ENCODE results near the gene LRRC75A.
A peak's percentile ranks its signal among the peaks of the same experiment; 100 is the strongest.
"Not testable (repeated sequence)": the region's sequence is repeated elsewhere in the genome, so short reads cannot be mapped to it uniquely, and the experiment has no call there.

LRRC75A gene

GRCh38 chr17:16446338-16446983, 45.5 kb downstream of the LRRC75A start:
- no peak overlapping the region for H3K9ac ChIP-seq
- peaks cover 99% of the 10 kb centered on the region for H4K20me1 ChIP-seq
- H3K27me3 ChIP-seq, result no peaks in the 10 kb centered on the region
- peak overlapping the region; percentile 30; the same call in 1 of the 2 replicates for H3K4me2 ChIP-seq
- H3K9me3 ChIP-seq, result no peaks in the 10 kb centered on the region
- no peak overlapping the region for H3K27ac ChIP-seq
- peaks cover 66% of the 10 kb centered on the region for H3K4me1 ChIP-seq
- peaks cover 97% of the 10 kb centered on the region for H3K36me3 ChIP-seq
- TF ChIP-seq Cebpa-rat (IDR thresholded peaks at IDR 0.05), result no peak
- H3K4me3 ChIP-seq, result no peak overlapping the region

GRCh38 chr17:16444258-16444886, 47.6 kb downstream of the LRRC75A start:
- Histone ChIP-seq H3K9ac (peak overlapping the region; percentile 98), H3K4me3 (0 out of 2 replicates have a peak overlapping the region, but pooled peaks have one; percentile 14), H3K27ac (peak overlapping the region; percentile 97), H3K4me1 (peaks cover 81% of the 10 kb centered on the region), H3K36me3 (peaks cover 95% of the 10 kb centered on the region), H3K9me3 (no peaks in the 10 kb centered on the region), H3K4me2 (peak overlapping the region; percentile 98), H3K27me3 (no peaks in the 10 kb centered on the region), H4K20me1 (peaks cover 97% of the 10 kb centered on the region)
- no peak for TF ChIP-seq Cebpa-rat (IDR thresholded peaks at IDR 0.05)

GRCh38 chr17:16443511-16444257, 48.3 kb downstream of the LRRC75A start:
- Histone ChIP-seq H3K36me3 (peaks cover 88% of the 10 kb centered on the region), H3K4me3 (peak overlapping the region; percentile 14; the same call in 1 of the 2 replicates), H3K4me2 (peak overlapping the region; percentile 98), H3K27me3 (no peaks in the 10 kb centered on the region), H3K27ac (peak overlapping the region; percentile 97), H3K4me1 (peaks cover 81% of the 10 kb centered on the region), H3K9ac (peak overlapping the region; percentile 98), H4K20me1 (peaks cover 90% of the 10 kb centered on the region), H3K9me3 (no peaks in the 10 kb centered on the region)
- TF ChIP-seq Cebpa-rat (IDR thresholded peaks at IDR 0.05), result no peak

- H3K4me2 ChIP-seq, result peak overlapping the region; percentile 98
- peak overlapping the region; percentile 97 for H3K27ac ChIP-seq
- no peaks in the 10 kb centered on the region for H3K27me3 ChIP-seq
- H3K4me1 ChIP-seq, result peaks cover 85% of the 10 kb centered on the region
- peaks cover 82% of the 10 kb centered on the region for H4K20me1 ChIP-seq
- H3K9me3 ChIP-seq, result no peaks in the 10 kb centered on the region
- peaks cover 80% of the 10 kb centered on the region for H3K36me3 ChIP-seq
- H3K9ac ChIP-seq, result peak overlapping the region; percentile 98; the same call in 1 of the 2 replicates
- TF ChIP-seq Cebpa-rat (IDR thresholded peaks at IDR 0.05), result no peak
- peak overlapping the region; percentile 91 for H3K4me3 ChIP-seq
Observed at GRCh38 chr17:16442594-16443510, 49.1 kb downstream of the LRRC75A start.

GRCh38 chr17:16442141-16442540, 49.9 kb downstream of the LRRC75A start:
- H3K4me1 ChIP-seq, result peaks cover 79% of the 10 kb centered on the region
- peak overlapping the region; percentile 98 for H3K4me2 ChIP-seq
- H3K4me3 ChIP-seq, result peak overlapping the region; percentile 91
- peaks cover 73% of the 10 kb centered on the region for H3K36me3 ChIP-seq
- peak overlapping the region; percentile 98 for H3K9ac ChIP-seq
- H3K27ac ChIP-seq, result peak overlapping the region; percentile 97
- H3K27me3 ChIP-seq, result no peaks in the 10 kb centered on the region
- no peak for TF ChIP-seq Cebpa-rat (IDR thresholded peaks at IDR 0.05)
- H3K9me3 ChIP-seq, result no peaks in the 10 kb centered on the region
- H4K20me1 ChIP-seq, result peaks cover 75% of the 10 kb centered on the region

GRCh38 chr17:16440901-16441629, 50.9 kb downstream of the LRRC75A start:
- H3K36me3 ChIP-seq, result peaks cover 62% of the 10 kb centered on the region
- peak overlapping the region; percentile 98 for H3K4me2 ChIP-seq
- H3K4me1 ChIP-seq, result peaks cover 69% of the 10 kb centered on the region
- no peaks in the 10 kb centered on the region for H3K9me3 ChIP-seq
- H4K20me1 ChIP-seq, result peaks cover 64% of the 10 kb centered on the region
- TF ChIP-seq Cebpa-rat (IDR thresholded peaks at IDR 0.05), result no peak
- H3K4me3 ChIP-seq, result peak overlapping the region; percentile 91
- peak overlapping the region; percentile 98 for H3K9ac ChIP-seq
- no peaks in the 10 kb centered on the region for H3K27me3 ChIP-seq
- peak overlapping the region; percentile 97 for H3K27ac ChIP-seq

GRCh38 chr17:16440354-16440753, 51.6 kb downstream of the LRRC75A start:
- peak overlapping the region; percentile 98 for H3K9ac ChIP-seq
- peaks cover 57% of the 10 kb centered on the region for H4K20me1 ChIP-seq
- H3K4me1 ChIP-seq, result peaks cover 66% of the 10 kb centered on the region
- peak overlapping the region; percentile 98 for H3K4me2 ChIP-seq
- peak overlapping the region; percentile 91 for H3K4me3 ChIP-seq
- H3K9me3 ChIP-seq, H3K27me3 ChIP-seq: not testable (repeated sequence)
- peak overlapping the region; percentile 97 for H3K27ac ChIP-seq
- H3K36me3 ChIP-seq, result peaks cover 55% of the 10 kb centered on the region

GRCh38 chr17:16439811-16440351, 52.1 kb downstream of the LRRC75A start:
- no peaks in the 10 kb centered on the region for H3K27me3 ChIP-seq
- peak overlapping the region; percentile 98 for H3K4me2 ChIP-seq
- H3K4me3 ChIP-seq, result peak overlapping the region; percentile 91
- no peak for TF ChIP-seq Cebpa-rat (IDR thresholded peaks at IDR 0.05)
- peaks cover 52% of the 10 kb centered on the region for H3K36me3 ChIP-seq
- peak overlapping the region; percentile 97 for H3K27ac ChIP-seq
- peaks cover 52% of the 10 kb centered on the region for H4K20me1 ChIP-seq
- H3K4me1 ChIP-seq, result peaks cover 66% of the 10 kb centered on the region
- peak overlapping the region; percentile 98 for H3K9ac ChIP-seq
- H3K9me3 ChIP-seq, result no peaks in the 10 kb centered on the region
